OCI-LY7 (cell line): ENCODE results near the gene LEMD1.

Experiments
- EZH2phosphoT487 ChIP-seq: fragments of 200-600 bp; sonication (generic); IDR thresholded peaks from 2 replicates; pipeline ENCODE4 v1.6.1; 2018; ENCODE audit warnings: low read depth, borderline replicate concordance, mild to moderate bottlenecking, mixed run types, antibody characterized with exemption, low read length, moderate library complexity, mixed read lengths
- TF ChIP-seq, protein P1 (sequence below): fragments of 200-600 bp; sonication (generic); conservative IDR thresholded peaks from 2 replicates; pipeline ENCODE4 v1.5.1; 2014; ENCODE audit warnings: mild to moderate bottlenecking, antibody characterized with exemption, low read length, moderate library complexity, mixed read lengths

GRCh38 chr1:205377355-205377754, 44.5 kb downstream of the LEMD1 start:
- TF ChIP-seq, protein P1, sequence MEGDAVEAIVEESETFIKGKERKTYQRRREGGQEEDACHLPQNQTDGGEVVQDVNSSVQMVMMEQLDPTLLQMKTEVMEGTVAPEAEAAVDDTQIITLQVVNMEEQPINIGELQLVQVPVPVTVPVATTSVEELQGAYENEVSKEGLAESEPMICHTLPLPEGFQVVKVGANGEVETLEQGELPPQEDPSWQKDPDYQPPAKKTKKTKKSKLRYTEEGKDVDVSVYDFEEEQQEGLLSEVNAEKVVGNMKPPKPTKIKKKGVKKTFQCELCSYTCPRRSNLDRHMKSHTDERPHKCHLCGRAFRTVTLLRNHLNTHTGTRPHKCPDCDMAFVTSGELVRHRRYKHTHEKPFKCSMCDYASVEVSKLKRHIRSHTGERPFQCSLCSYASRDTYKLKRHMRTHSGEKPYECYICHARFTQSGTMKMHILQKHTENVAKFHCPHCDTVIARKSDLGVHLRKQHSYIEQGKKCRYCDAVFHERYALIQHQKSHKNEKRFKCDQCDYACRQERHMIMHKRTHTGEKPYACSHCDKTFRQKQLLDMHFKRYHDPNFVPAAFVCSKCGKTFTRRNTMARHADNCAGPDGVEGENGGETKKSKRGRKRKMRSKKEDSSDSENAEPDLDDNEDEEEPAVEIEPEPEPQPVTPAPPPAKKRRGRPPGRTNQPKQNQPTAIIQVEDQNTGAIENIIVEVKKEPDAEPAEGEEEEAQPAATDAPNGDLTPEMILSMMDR, result no peak
- TF ChIP-seq EZH2phosphoT487, result no peak
